SK-MEL-5 (cell line): ENCODE data around the gene SNAI3. TPM values are rescaled to one million over a fixed set of nuclear protein-coding genes. Genes with fewer than 3 reads are reported as not detected.

Experiments used
- DNase-seq: peaks from one replicate; pipeline ENCODE4 v3.0.0-alpha.2; 2016; ENCODE audit warnings: low read depth, low spot score
- in situ Hi-C: cut with HindIII; loops from 2 replicates; pipeline ENCODE4 v1.10.0; 2016; ENCODE audit warnings: low sequenced_read_pairs, high pct_unique_total_duplicates, low pct_unique_long_range_greater_than_20kb
- total RNA-seq: library from RNA; depleted of rRNA; stranded (reverse); fragments of >200 nt; shearing (Covaris generic); gene quantifications from 2 replicates; pipeline ENCODE4 v1.2.3, GENCODE V29; 2014

SNAI3 gene
- total RNA-seq, 1 experiment from 2014 or later = not detected

GRCh38 chr16:88649924-88650748, 36.2 kb downstream of the SNAI3 start:
- DNase-seq = no peak
- in situ Hi-C loops = no loop called here

- in situ Hi-C loops = no loop called here
- DNase-seq = no peak
Measured at GRCh38 chr16:88649195-88649923, 36.9 kb downstream of the SNAI3 start.

- DNase-seq = no peak
- in situ Hi-C loops = no loop called here
Measured at GRCh38 chr16:88647178-88648070, 38.9 kb downstream of the SNAI3 start.

DNA sequence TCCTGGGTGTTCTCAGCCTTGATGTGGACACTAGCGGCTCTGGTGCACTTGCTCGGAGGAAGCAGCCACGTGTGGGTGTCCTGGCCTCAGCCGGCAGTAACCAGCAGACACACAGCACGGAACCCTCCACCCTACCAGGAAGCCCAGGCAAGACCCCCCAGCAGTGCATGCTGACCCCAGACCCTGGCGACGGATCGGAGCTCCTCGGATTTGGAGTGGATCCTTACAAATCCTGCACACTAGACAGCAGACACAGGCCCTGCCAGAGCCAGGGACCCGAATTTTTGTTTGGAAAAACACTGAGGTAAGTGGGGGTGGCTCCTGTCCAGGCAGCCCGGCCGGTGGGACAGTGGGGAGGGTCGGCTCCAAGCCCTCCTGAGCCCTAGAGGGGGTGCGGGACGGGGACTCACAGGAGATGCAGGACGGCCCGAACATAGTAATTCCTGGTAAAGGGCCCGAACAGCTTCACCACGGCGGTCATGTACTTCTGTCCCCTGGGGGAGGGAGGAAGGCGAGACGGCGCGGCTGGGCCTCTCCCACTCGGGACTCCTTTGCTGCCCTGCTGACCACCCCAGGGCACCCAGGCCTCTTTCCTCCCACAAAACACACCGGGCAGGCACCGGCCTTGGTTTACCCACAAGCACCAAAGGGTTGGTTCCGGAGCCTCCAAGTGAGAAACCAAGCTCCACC, 39.8 kb downstream of the SNAI3 start:
- in situ Hi-C loops = no loop called here
- DNase-seq = no peak

DNA sequence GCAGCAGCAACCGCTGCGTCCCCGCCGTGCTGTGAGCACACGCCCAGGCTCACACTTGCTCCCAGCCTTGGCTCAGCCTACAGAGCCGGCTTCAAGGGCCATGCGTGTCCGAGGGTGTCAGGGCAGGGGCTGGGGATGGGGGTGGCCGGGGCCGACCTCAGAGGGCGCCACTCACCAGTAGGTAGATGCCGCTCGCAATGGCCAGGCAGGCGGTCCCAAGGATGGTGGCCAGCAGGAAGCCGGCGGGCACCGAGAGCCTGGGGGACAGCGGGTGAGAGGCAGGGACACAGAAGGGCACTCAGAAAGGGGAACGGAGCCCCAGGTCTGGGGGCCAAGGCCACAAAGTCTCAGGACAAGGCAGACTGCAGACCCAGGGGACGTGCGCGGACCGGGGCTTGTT, 40.4 kb downstream of the SNAI3 start:
- in situ Hi-C loops = no loop called here
- no peak for DNase-seq

- no peak for DNase-seq
- in situ Hi-C loops = no loop called here
Measured at GRCh38 chr16:88645455-88645854, 40.9 kb downstream of the SNAI3 start.

DNA sequence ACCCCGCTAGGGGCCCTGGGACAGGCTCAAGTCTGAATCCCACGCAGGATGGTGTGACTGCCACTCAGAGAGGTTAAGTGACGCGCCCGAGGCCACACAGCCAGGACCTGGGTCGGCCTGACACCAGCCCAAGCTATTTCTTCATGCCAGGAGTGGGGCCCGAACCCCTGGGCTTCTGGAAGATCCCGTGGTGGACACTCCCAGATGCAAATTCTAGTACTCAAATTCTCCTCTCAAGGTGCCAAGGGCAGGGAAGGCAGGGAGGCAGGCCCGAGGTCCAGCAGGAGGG, 42.7 kb downstream of the SNAI3 start:
- DNase-seq = no peak
- in situ Hi-C loops = no loop called here

- in situ Hi-C loops = no loop called here
Measured at GRCh38 chr16:88642881-88643643, 43.2 kb downstream of the SNAI3 start.

GRCh38 chr16:88640498-88641247, 45.6 kb downstream of the SNAI3 start:
- no peak for DNase-seq
- in situ Hi-C loops = no loop called here

More at GRCh38 chr16:88642881-88643643, 43.2 kb downstream of the SNAI3 start:
- no peak for DNase-seq

DNA sequence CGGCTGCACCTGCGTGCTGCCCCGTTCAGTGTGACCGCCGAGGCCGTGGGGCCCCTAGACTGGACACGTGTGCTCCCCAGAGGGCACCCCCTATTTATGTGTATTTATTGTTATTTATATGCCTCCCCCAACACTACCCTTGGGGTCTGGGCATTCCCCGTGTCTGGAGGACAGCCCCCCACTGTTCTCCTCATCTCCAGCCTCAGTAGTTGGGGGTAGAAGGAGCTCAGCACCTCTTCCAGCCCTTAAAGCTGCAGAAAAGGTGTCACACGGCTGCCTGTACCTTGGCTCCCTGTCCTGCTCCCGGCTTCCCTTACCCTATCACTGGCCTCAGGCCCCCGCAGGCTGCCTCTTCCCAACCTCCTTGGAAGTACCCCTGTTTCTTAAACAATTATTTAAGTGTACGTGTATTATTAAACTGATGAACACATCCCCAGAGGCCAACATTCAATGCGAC, 46.2 kb downstream of the SNAI3 start:
- no peak for DNase-seq
- in situ Hi-C loops = no loop called here

DNA sequence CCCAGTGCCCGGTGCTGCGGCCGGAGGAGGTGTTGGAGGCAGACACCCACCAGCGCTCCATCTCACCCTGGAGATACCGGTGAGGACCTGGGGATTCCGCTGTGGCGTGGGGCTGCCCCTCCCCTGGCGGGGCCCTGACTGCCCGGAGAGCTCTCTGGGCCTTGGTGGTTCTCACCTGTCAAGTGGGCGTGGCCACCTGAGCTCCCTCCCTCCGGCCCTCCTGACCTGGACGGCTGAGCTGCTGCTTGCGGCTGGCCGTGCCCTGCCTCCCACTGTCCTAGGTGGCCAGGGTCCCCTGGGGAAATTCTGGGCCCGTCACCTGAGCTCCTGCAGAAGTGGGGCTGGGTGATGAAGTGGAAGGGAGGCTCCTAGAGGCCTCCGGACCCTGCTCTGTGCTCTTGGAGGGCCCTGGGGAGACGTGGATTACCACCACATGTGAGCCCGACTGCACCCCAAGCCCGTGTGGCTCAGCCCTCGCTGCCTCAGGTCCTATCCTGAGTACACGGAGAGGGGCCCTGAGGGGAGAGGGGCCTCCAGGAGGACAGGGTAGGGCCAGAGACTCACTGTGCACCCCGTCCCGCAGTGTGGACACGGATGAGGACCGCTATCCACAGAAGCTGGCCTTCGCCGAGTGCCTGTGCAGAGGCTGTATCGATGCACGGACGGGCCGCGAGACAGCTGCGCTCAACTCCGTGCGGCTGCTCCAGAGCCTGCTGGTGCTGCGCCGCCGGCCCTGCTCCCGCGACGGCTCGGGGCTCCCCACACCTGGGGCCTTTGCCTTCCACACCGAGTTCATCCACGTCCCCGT, 46.9 kb downstream of the SNAI3 start:
- in situ Hi-C loops = no loop called here
- no peak for DNase-seq

DNA sequence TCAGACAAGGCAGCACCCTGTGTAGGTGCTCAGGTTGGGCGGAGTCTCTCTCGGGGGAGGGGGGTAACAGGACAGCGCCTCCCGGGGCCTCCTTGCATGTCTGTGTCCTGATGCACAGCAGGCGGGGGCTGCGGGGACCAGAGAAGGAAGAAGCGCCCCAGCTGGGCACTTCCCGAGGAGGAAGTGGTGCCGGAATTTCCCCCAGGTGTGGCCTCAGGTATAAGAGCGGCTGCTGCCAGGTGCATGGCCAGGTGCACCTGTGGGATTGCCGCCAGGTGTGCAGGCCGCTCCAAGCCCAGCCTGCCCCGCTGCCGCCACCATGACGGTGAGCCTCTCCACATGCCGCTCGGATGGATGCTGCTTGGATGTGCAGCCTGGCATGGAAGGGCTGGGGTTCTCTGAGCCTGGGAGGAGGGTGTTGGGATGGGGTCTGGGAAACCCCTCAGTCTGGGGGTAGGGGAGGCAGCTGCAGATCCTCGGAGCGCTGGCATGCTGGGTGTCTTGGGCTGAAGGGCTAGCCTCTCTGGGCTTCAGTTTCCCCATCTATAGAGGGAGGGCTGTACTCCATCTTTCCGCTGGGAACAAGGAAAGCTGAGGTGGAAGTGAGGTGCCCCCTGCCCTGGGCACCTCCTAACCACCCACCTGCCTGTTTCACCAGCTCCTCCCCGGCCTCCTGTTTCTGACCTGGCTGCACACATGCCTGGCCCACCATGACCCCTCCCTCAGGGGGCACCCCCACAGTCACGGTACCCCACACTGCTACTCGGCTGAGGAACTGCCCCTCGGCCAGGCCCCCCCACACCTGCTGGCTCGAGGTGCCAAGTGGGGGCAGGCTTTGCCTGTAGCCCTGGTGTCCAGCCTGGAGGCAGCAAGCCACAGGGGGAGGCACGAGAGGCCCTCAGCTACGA, 47.7 kb downstream of the SNAI3 start, which contains the start of gene IL17C:
IL17C (plus strand) TSS at position 250 of the 908 bp plus-strand sequence; CDS start at position 320, 70 bp downstream.
- in situ Hi-C loops = no loop called here

GRCh38 chr16:88636488-88637265, 49.6 kb downstream of the SNAI3 start:
- in situ Hi-C loops = no loop called here
- DNase-seq = no peak

More for the DNA sequence above, 47.7 kb downstream of the SNAI3 start, which contains the start of gene IL17C:
- DNase-seq = no peak
